Adrenal gland (tissue), 5 donors: ENCODE results near the gene SPAG6.

Experiments
- CTCF ChIP-seq, 6 experiments: fragments of 450-650 bp in 4 of 6; fragments of 200-600 bp in 2 of 6; sonication (generic) in 1 of 6; IDR thresholded peaks; 1 replicate in 5 of 6; 2 replicates in 1 of 6; pipeline versions ENCODE4 v1.5.1 to v1.8.0; 2016 to 2021; ENCODE audit warnings: antibody characterized with exemption in 6 of 6, mild to moderate bottlenecking in 2 of 6, moderate library complexity in 1 of 6
- POLR2A ChIP-seq, 2 donors: fragments of 450-650 bp; IDR thresholded peaks; one replicate each; pipeline ENCODE4 v1.6.1; 2017; ENCODE audit warnings: antibody characterized with exemption in 2 of 2, mild to moderate bottlenecking in 2 of 2, moderate library complexity in 1 of 2
- donor health status: DM: no; HTN: no; CAD: no.

DNA sequence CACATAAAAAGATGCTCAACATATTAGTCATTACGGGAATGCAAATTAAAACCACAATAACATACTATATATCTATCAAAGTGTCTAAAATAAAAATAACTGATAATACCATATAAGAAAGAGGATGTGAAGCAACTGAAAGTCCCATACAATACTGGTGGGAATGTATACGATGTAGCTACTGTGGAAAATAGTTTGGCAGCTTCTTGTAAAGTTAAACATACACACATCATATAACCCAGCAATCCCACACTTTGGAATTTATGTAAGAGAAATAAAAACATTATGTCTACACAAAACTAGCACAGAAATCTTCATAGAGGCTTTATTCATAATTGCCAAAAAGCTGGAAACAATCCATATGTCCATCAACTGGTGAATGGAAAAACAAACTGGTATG lies 39.6 kb upstream of the SPAG6 start:
- TF ChIP-seq CTCF (IDR thresholded peaks at IDR 0.05) (no peak), POLR2A (IDR thresholded peaks at IDR 0.05) (no peak)
